ENCODE data around the gene AXL. TPM values are rescaled to one million over a fixed set of nuclear protein-coding genes. Genes with fewer than 3 reads are reported as not detected.

The AXL gene
- total RNA-seq, 2 donors from 2014 or later: 0.17 to 0.44 TPM

- Mint-ChIP-seq H3K4me3 (no peak overlapping the region), H3K36me3 (ENCODE audit: insufficient read depth in 2 of 2) (no peaks in the 10 kb centered on the region), H3K27ac (no peak overlapping the region), H3K27me3 (ENCODE audit: low read depth) (no peaks in the 10 kb centered on the region), H3K9me3 (no peaks in the 10 kb centered on the region), H3K4me1 (ENCODE audit: low read depth) (no peaks in the 10 kb centered on the region)
- DNase-seq: no peak
- ATAC-seq (replicated peaks in 1 of 2): no peak
Observed at GRCh38 chr19:41233748-41234240, 14.8 kb downstream of the AXL start.

GRCh38 chr19:41234512-41235168 is 15.6 kb downstream of the AXL start:
- Mint-ChIP-seq H3K4me1 (ENCODE audit: low read depth) (no peaks in the 10 kb centered on the region), H3K27ac (no peak overlapping the region), H3K36me3 (ENCODE audit: insufficient read depth in 2 of 2) (no peaks in the 10 kb centered on the region), H3K9me3 (no peaks in the 10 kb centered on the region), H3K27me3 (ENCODE audit: low read depth) (no peaks in the 10 kb centered on the region), H3K4me3 (no peak overlapping the region)
- ATAC-seq (replicated peaks in 1 of 2) (no peak), DNase-seq (no peak)

DNA sequence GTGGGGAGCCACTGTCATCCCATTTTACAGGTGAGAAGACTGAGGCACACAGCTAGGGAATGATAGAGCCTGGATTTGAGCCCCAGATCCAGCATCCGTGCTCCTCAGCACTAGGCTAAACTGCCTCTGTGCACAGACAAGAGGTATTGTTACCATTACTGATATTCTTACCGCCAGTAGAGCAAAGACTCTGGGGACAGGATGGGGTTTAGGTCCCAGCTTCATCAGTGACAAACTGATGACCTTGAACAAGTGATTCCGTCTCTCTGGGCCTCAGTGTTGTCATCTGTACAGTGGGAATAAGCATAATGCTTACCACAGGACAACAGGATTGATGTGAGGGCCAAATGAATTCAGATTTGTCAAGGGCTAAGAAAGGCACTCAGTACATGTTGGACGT is 16.5 kb downstream of the AXL start:
- Mint-ChIP-seq H3K4me1 (ENCODE audit: low read depth) (no peaks in the 10 kb centered on the region), H3K9me3 (no peaks in the 10 kb centered on the region), H3K27ac (no peak overlapping the region), H3K27me3 (ENCODE audit: low read depth) (no peaks in the 10 kb centered on the region), H3K4me3 (no peak overlapping the region), H3K36me3 (ENCODE audit: insufficient read depth in 2 of 2) (no peaks in the 10 kb centered on the region)
- no peak for DNase-seq
- no peak for ATAC-seq (replicated peaks in 1 of 2)

DNA sequence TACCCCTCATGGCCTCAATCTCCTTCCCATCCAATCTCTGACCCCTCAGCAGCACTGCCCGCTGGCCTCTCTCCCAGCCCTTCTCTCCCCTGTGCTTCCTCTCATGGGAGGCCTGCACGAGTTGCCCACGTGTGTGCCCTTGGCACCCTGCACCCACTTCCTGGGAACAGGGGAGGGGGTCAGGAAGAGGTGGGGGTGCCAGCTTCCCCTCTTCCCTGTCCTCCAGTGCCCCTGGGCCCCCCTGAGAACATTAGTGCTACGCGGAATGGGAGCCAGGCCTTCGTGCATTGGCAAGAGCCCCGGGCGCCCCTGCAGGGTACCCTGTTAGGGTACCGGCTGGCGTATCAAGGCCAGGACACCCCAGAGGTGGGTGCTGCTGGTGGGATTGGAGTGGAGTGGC is 19.2 kb downstream of the AXL start:
- H3K27ac Mint-ChIP-seq: no peak overlapping the region
- no peaks in the 10 kb centered on the region for H3K4me1 Mint-ChIP-seq (ENCODE audit: low read depth)
- no peaks in the 10 kb centered on the region for H3K9me3 Mint-ChIP-seq
- ATAC-seq (replicated peaks in 1 of 2): no peak
- DNase-seq: no peak
- no peaks in the 10 kb centered on the region for H3K36me3 Mint-ChIP-seq (ENCODE audit: insufficient read depth in 2 of 2)
- no peak overlapping the region for H3K4me3 Mint-ChIP-seq
- no peaks in the 10 kb centered on the region for H3K27me3 Mint-ChIP-seq (ENCODE audit: low read depth)

GRCh38 chr19:41239363-41239762 is 20.3 kb downstream of the AXL start:
- no peaks in the 10 kb centered on the region for H3K27me3 Mint-ChIP-seq (ENCODE audit: low read depth)
- H3K36me3 Mint-ChIP-seq (ENCODE audit: insufficient read depth in 2 of 2): no peaks in the 10 kb centered on the region
- no peaks in the 10 kb centered on the region for H3K4me1 Mint-ChIP-seq (ENCODE audit: low read depth)
- H3K9me3 Mint-ChIP-seq: no peaks in the 10 kb centered on the region
- DNase-seq: no peak
- H3K27ac Mint-ChIP-seq: no peak overlapping the region
- H3K4me3 Mint-ChIP-seq: no peak overlapping the region
- no peak for ATAC-seq (replicated peaks in 1 of 2)

GRCh38 chr19:41239961-41240574 is 21.0 kb downstream of the AXL start:
- ATAC-seq (replicated peaks in 1 of 2) (no peak), DNase-seq (no peak)
- no peak overlapping the region for H3K27ac Mint-ChIP-seq
- H3K4me1 Mint-ChIP-seq (ENCODE audit: low read depth): no peaks in the 10 kb centered on the region
- no peaks in the 10 kb centered on the region for H3K27me3 Mint-ChIP-seq (ENCODE audit: low read depth)
- H3K36me3 Mint-ChIP-seq (ENCODE audit: insufficient read depth in 2 of 2): no peaks in the 10 kb centered on the region
- H3K9me3 Mint-ChIP-seq: no peaks in the 10 kb centered on the region
- no peak overlapping the region for H3K4me3 Mint-ChIP-seq

GRCh38 chr19:41241859-41242258 is 22.8 kb downstream of the AXL start:
- DNase-seq: no peak
- Mint-ChIP-seq H3K27ac (no peak overlapping the region), H3K27me3 (ENCODE audit: low read depth) (no peaks in the 10 kb centered on the region), H3K4me1 (ENCODE audit: low read depth) (no peaks in the 10 kb centered on the region), H3K36me3 (ENCODE audit: insufficient read depth in 2 of 2) (no peaks in the 10 kb centered on the region), H3K4me3 (no peak overlapping the region), H3K9me3 (no peaks in the 10 kb centered on the region)
- ATAC-seq (replicated peaks in 1 of 2): no peak

- Mint-ChIP-seq H3K27me3 (ENCODE audit: low read depth) (no peaks in the 10 kb centered on the region), H3K9me3 (no peaks in the 10 kb centered on the region), H3K4me3 (no peak overlapping the region), H3K36me3 (ENCODE audit: insufficient read depth in 2 of 2) (no peaks in the 10 kb centered on the region), H3K27ac (no peak overlapping the region), H3K4me1 (ENCODE audit: low read depth) (no peaks in the 10 kb centered on the region)
- DNase-seq (no peak), ATAC-seq (replicated peaks in 1 of 2) (no peak)
Observed at GRCh38 chr19:41244117-41244516, 25.1 kb downstream of the AXL start.

DNA sequence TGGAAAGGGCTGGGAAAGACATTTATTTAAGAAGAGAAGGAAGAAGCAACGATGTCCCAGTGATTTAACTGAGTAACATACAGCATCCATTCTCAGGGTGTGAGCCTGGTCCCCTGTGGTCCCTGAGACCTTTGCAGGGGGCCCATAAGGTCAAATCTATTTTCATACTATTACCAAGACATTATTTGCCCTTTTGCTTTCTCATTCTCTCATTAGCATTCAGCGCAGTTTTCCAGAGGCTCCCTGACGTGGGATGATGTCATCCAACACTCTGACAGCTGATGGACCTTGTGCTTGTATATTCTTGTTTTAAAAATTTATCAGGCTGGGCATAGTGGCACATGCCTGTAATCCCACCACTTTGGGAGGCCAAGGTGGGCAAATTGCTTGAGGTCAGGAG is 26.8 kb downstream of the AXL start:
- no peak overlapping the region for H3K27ac Mint-ChIP-seq
- ATAC-seq (replicated peaks in 1 of 2) (no peak), DNase-seq (no peak)
- H3K27me3 Mint-ChIP-seq (ENCODE audit: low read depth): no peaks in the 10 kb centered on the region
- H3K4me3 Mint-ChIP-seq: no peak overlapping the region
- no peaks in the 10 kb centered on the region for H3K9me3 Mint-ChIP-seq
- H3K36me3 Mint-ChIP-seq (ENCODE audit: insufficient read depth in 2 of 2): no peaks in the 10 kb centered on the region
- no peaks in the 10 kb centered on the region for H3K4me1 Mint-ChIP-seq (ENCODE audit: low read depth)

- Mint-ChIP-seq H3K27ac (no peak overlapping the region), H3K4me1 (ENCODE audit: low read depth) (no peaks in the 10 kb centered on the region), H3K4me3 (no peak overlapping the region), H3K9me3 (no peaks in the 10 kb centered on the region), H3K36me3 (ENCODE audit: insufficient read depth in 2 of 2) (no peaks in the 10 kb centered on the region), H3K27me3 (ENCODE audit: low read depth) (no peaks in the 10 kb centered on the region)
- ATAC-seq (replicated peaks in 1 of 2) (no peak), DNase-seq (no peak)
Observed at GRCh38 chr19:41248895-41249294, 29.9 kb downstream of the AXL start.

GRCh38 chr19:41249707-41250423 is 30.8 kb downstream of the AXL start:
- Mint-ChIP-seq H3K27ac (no peak overlapping the region), H3K27me3 (ENCODE audit: low read depth) (no peaks in the 10 kb centered on the region), H3K9me3 (no peaks in the 10 kb centered on the region), H3K4me3 (no peak overlapping the region), H3K36me3 (ENCODE audit: insufficient read depth in 2 of 2) (no peaks in the 10 kb centered on the region), H3K4me1 (ENCODE audit: low read depth) (no peaks in the 10 kb centered on the region)
- no peak for DNase-seq
- ATAC-seq (replicated peaks in 1 of 2): no peak

- Mint-ChIP-seq H3K36me3 (ENCODE audit: insufficient read depth in 2 of 2) (no peaks in the 10 kb centered on the region), H3K9me3 (no peaks in the 10 kb centered on the region), H3K27ac (no peak overlapping the region), H3K27me3 (ENCODE audit: low read depth) (no peaks in the 10 kb centered on the region), H3K4me1 (ENCODE audit: low read depth) (no peaks in the 10 kb centered on the region), H3K4me3 (no peak overlapping the region)
- no peak for ATAC-seq (replicated peaks in 1 of 2)
- DNase-seq: no peak
Observed at GRCh38 chr19:41253660-41254059, 34.6 kb downstream of the AXL start.

GRCh38 chr19:41255171-41255570 is 36.1 kb downstream of the AXL start:
- no peaks in the 10 kb centered on the region for H3K36me3 Mint-ChIP-seq (ENCODE audit: insufficient read depth in 2 of 2)
- H3K27me3 Mint-ChIP-seq (ENCODE audit: low read depth): no peaks in the 10 kb centered on the region
- no peaks in the 10 kb centered on the region for H3K9me3 Mint-ChIP-seq
- ATAC-seq (replicated peaks in 1 of 2) (no peak), DNase-seq (no peak)
- H3K4me1 Mint-ChIP-seq (ENCODE audit: low read depth): no peaks in the 10 kb centered on the region
- no peak overlapping the region for H3K4me3 Mint-ChIP-seq
- H3K27ac Mint-ChIP-seq: no peak overlapping the region

Measured in activated T-cell treated with anti-CD3 and anti-CD28 coated beads, Interleukin-2, amount 50 U/mL, for 72 hours (primary cell).